Left ventricle myocardium inferior (tissue), 1 donor: ENCODE results near the gene GPT2. TPM values are rescaled to one million over a fixed set of nuclear protein-coding genes. Genes with fewer than 3 reads are reported as not detected.
"Not testable (repeated sequence)": the region's sequence is repeated elsewhere in the genome, so short reads cannot be mapped to it uniquely, and the experiment has no call there.

Experiments used
- DNase-seq: peaks from one replicate; pipeline ENCODE4 v3.0.0-alpha.2; 2020
- H3K27ac ChIP-seq: fragments of 200-600 bp; replicated peaks from 2 replicates; pipeline ENCODE4 v1.8.0; 2021
- H3K27me3 ChIP-seq: fragments of 200-600 bp; 2 replicates; pipeline ENCODE4 v1.8.0; 2021; ENCODE audit warnings: low read depth
- H3K36me3 ChIP-seq: fragments of 200-600 bp; 2 replicates; pipeline ENCODE4 v1.8.0; 2021
- H3K4me1 ChIP-seq: fragments of 200-600 bp; 2 replicates; pipeline ENCODE4 v1.8.0; 2021
- H3K4me3 ChIP-seq: fragments of 200-600 bp; 2 replicates; pipeline ENCODE4 v1.8.0; 2021; ENCODE audit warnings: mild to moderate bottlenecking, moderate library complexity
- H3K9me3 ChIP-seq: fragments of 200-600 bp; replicated peaks from 2 replicates; pipeline ENCODE4 v1.8.0; 2021
- intact Hi-C: fragments of 100-400 bp; cut with micrococcal nuclease; formaldehyde crosslinking; loops from one replicate; pipeline ENCODE4 v1.11.0; 2022
- total RNA-seq: library from RNA; stranded (reverse); fragmentation: NEBNext Ultra II Directional; extraction: Animal tissue kit (Norgen Biotek cat#: 25700); gene quantifications from one replicate; pipeline ENCODE4 v1.2.1, GENCODE V29; 2021
- TF ChIP-seq, protein P1 (sequence below): fragments of 200-600 bp; IDR thresholded peaks from 2 replicates; pipeline ENCODE4 v1.8.0; 2021; ENCODE audit warnings: antibody characterized with exemption, mild to moderate bottlenecking, borderline replicate concordance
- donor health status: DM: no; HTN: yes; CAD: no; lungs with severe emphysema.

GPT2 gene
- total RNA-seq, 1 donor from 2014 or later: 17.8 TPM

DNA sequence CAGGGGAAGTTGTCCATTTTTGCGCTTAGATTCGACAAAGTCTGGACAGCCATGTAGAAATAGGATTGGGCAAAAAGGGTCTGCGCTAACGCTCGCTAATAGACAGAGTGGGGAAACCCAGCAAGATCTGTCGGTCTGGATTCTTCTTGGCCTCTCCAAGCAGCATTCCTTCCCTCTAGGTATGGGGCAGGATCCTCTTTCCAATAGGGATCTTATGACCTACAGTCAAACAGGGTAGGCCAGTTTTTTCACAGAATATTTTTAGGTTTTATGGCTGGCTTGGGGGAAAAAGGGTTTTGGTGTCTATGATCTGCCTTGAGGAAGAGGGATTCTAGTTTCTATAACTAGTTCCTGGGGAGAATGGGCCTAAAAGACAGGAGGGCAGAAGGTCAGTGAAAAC, 26.0 kb upstream of the GPT2 start:
- intact Hi-C loops: loop anchor here (10.0 kb wide), 1 partner anchor 47 kb away; no protein-coding TSS in a partner anchor
- H3K9me3 ChIP-seq: no peaks in the 10 kb centered on the region
- TF ChIP-seq, protein P1, sequence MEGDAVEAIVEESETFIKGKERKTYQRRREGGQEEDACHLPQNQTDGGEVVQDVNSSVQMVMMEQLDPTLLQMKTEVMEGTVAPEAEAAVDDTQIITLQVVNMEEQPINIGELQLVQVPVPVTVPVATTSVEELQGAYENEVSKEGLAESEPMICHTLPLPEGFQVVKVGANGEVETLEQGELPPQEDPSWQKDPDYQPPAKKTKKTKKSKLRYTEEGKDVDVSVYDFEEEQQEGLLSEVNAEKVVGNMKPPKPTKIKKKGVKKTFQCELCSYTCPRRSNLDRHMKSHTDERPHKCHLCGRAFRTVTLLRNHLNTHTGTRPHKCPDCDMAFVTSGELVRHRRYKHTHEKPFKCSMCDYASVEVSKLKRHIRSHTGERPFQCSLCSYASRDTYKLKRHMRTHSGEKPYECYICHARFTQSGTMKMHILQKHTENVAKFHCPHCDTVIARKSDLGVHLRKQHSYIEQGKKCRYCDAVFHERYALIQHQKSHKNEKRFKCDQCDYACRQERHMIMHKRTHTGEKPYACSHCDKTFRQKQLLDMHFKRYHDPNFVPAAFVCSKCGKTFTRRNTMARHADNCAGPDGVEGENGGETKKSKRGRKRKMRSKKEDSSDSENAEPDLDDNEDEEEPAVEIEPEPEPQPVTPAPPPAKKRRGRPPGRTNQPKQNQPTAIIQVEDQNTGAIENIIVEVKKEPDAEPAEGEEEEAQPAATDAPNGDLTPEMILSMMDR: no peak
- no peaks in the 10 kb centered on the region for H3K36me3 ChIP-seq
- no peak overlapping the region for H3K4me3 ChIP-seq
- H3K27ac ChIP-seq: no peak overlapping the region
- H3K27me3 ChIP-seq: no peaks in the 10 kb centered on the region
- no peak for DNase-seq
- H3K4me1 ChIP-seq: peaks cover 5% of the 10 kb centered on the region

DNA sequence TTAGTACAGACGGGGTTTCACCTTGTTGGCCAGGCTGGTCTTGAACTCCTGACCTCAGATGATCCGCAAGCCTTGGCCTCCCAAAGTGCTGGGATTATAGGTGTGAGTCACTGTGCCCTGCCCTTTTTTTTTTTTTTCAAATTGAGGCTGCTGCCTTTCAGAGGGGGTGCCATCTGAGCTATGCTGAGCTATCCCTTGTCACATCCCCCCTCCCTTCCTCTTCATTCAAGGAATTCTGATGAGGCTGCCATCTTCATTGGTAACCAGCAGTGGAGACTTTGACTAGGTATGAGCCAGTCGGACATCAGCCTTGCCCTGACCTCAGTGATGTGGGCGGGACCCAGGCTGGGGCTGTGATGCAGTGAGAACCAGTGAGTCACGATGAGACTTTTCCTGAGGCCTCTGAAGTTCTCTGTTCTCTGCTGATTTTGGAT, 24.4 kb upstream of the GPT2 start:
- no peaks in the 10 kb centered on the region for H3K9me3 ChIP-seq
- TF ChIP-seq, protein P1: no peak
- no peaks in the 10 kb centered on the region for H3K36me3 ChIP-seq
- intact Hi-C loops: loop anchor here (10.0 kb wide), 1 partner anchor 45 kb away; no protein-coding TSS in a partner anchor
- DNase-seq: no peak
- no peaks in the 10 kb centered on the region for H3K27me3 ChIP-seq
- no peak overlapping the region for H3K27ac ChIP-seq
- no peak overlapping the region for H3K4me3 ChIP-seq
- H3K4me1 ChIP-seq: peaks cover 5% of the 10 kb centered on the region

DNA sequence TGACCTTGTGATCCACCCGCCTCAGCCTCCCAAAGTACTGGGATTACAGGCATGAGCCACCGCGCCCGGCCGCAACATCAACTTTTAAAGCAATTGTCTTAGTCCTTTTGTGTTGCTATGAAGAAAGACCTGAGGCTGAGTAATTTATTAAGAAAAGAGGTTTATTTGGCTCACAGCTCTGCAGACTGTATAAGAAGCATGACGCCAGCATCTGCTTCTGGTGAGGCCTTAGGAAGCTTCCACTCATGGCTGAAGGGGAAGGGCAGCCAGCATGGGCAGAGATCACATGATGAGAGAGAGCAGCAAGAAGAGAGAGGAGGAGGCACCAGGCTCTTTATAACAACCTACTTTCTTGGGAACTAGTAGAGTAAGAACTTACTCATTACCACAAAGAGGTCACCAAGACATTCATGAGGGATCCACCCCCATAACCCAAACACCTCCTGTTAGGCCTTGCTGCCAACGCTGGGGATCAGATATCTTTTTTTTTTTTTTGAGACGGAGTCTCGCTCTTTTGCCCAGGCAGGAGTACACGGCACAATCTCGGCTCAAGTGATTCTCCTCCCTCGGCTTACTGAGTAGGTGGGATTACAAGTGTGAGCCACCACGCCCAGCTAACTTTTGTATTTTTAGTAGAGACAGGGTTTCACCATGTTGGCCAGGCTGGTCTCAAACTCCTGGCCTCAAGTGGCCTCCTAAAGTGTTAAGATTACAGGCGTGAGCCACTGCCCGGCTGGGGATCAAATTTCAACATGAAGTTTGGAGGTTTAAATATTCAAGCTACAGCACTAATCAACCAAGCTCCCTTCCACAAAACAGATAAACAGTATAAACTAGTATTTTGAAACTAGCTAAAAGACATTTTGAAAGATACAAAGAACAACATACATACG, 21.4 kb upstream of the GPT2 start:
- Histone ChIP-seq H3K27me3 (no peaks in the 10 kb centered on the region), H3K36me3 (no peaks in the 10 kb centered on the region), H3K9me3 (no peaks in the 10 kb centered on the region), H3K4me1 (no peaks in the 10 kb centered on the region), H3K27ac (no peak overlapping the region), H3K4me3 (no peak overlapping the region)
- intact Hi-C loops: no loop called here
- DNase-seq: no peak
- TF ChIP-seq, protein P1: no peak

DNA sequence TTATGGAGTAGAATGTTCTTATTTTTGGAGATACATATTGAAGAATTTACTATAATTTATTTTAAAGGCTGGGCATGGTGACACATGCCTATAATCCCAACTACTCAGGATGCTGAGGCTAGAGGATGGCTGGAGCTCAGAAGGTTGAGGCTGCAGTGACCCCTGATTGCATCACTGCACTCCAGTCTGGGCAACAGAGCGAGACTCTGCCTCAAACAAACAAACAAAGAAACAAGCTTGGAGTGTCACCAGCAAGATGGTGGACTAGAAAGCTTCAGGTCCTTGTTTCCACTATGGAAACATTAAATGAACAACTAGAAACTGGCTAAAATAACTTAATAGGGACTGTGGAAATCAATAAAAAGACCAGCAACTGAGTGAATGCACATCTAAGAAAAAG, 17.9 kb upstream of the GPT2 start:
- Histone ChIP-seq H3K4me3 (no peak overlapping the region), H3K9me3 (no peaks in the 10 kb centered on the region), H3K27me3 (peaks cover 4% of the 10 kb centered on the region), H3K36me3 (no peaks in the 10 kb centered on the region), H3K4me1 (no peaks in the 10 kb centered on the region), H3K27ac (no peak overlapping the region)
- TF ChIP-seq, protein P1: no peak
- intact Hi-C loops: no loop called here
- DNase-seq: no peak

DNA sequence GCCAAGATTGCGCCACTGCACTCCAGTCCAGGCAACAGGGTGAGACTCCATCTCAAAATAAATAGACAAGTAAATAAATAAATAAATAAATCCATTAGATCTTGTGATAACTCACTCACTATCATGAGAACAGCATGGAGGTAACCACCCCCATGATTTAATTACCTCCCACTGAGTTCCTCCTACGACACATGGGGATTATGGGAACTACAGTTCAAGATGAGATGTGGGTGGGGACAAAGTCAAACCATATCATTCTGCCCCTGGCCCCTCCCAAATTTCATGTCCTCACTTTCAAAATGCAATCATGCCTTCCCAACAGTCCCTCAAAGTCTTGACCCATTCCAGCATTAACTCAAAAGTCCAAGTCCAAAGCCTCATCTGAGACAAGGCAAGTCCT, 16.7 kb upstream of the GPT2 start:
- H3K9me3 ChIP-seq, intact Hi-C loops, H3K27ac ChIP-seq, DNase-seq, H3K27me3 ChIP-seq, H3K4me1 ChIP-seq, H3K36me3 ChIP-seq, H3K4me3 ChIP-seq: not testable (repeated sequence)

DNA sequence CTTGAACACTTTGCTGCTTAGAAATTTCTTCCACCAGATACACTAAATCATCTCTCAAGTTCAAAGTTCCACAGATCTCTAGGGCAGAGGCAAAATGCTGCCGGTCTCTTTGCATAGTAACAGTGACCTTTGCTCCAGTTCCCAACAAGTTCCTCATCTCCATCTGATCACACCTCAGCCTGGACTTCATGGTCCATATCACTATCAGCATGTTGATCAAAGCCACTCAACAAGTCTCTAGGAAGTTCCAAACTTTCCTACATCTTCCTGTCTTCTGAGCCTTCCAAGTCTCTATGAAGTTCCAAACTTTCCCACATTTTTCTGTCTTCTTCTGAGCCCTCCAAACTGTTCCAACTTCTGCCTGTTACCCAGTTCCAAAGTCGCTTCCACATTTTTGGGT, 15.3 kb upstream of the GPT2 start:
- H3K4me3 ChIP-seq, intact Hi-C loops, H3K36me3 ChIP-seq: not testable (repeated sequence)

More for the DNA sequence above, 15.3 kb upstream of the GPT2 start:
- not testable (repeated sequence) for H3K27ac ChIP-seq, H3K4me1 ChIP-seq, H3K9me3 ChIP-seq, DNase-seq, H3K27me3 ChIP-seq
